HG02981 (cell line): ENCODE measurements around the gene PDE4A.

Source experiments
- ATAC-seq: cut with Tn5 transposase; IDR thresholded peaks from one replicate; pipeline ENCODE4 v1.9.1; 2021; ENCODE audit warnings: mild to moderate bottlenecking, moderate library complexity; ENCODE audit not compliant: unreplicated experiment

PDE4A gene

GRCh38 chr19:10505583-10506229, 85.4 kb downstream of the PDE4A start:
- ATAC-seq = no peak

- no peak for ATAC-seq
Measured at GRCh38 chr19:10508036-10508435, 87.7 kb downstream of the PDE4A start.

GRCh38 chr19:10508707-10509106, 88.4 kb downstream of the PDE4A start:
- ATAC-seq = no peak

DNA sequence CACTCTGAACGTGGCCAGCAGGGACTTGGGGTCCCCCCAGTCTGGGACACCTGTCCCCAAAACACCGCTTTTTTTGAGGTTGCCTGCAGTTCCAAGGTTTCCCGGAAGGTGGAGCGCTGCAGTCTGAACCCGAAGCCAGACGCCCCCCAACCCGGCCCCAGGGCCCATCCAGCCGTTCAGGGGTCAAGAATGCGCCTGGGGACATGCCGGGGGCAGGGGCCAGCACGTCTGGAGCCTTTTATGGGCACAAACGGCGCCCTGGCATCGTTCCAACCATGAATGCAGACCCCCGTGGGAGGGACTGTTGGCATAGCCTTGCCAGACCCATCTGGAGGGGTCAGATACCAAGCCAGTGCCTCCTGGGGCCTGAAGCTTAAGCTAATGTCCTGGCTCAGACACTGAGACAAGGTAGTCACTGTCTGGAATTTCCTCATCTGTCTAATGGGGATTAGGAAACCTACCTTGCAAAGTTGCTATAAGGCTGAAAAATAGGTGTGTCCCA, 90.0 kb downstream of the PDE4A start:
- no peak for ATAC-seq

DNA sequence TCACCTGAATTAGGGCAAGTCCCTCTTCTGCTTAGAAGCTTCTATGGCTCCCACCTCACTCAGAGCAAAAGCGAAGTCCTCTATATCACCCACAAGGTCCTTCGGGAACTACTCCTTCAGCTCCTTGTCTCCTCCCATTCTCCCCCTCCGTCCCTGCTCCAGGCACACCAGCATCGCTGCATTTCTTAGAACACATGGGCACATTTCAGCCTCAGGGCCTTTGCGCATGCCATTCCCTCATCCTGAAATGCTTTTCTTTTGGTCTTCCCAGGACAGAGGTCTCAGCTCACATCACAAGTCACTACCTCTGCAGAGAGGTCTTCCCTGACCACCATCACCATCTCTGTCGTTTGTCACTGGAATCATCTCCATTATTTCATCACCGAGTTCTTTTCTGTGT, 92.9 kb downstream of the PDE4A start:
- no peak for ATAC-seq

- ATAC-seq = no peak
Measured at GRCh38 chr19:10514211-10515145, 94.1 kb downstream of the PDE4A start.

DNA sequence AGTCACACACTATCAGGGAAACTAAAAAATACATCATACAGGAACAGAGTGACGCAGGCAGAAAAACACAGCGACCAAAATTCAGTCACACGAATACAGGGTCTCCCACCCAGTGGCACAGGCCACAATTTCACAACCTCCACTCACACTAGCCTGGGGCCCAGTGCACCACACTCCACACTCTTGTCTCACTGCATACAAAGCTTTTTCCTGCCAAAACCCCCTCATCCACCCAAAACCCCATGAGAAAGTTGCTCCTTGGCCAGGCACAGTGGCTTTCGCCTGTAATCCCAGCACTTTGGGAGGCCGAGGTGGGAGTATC, 95.7 kb downstream of the PDE4A start:
- ATAC-seq = no peak

DNA sequence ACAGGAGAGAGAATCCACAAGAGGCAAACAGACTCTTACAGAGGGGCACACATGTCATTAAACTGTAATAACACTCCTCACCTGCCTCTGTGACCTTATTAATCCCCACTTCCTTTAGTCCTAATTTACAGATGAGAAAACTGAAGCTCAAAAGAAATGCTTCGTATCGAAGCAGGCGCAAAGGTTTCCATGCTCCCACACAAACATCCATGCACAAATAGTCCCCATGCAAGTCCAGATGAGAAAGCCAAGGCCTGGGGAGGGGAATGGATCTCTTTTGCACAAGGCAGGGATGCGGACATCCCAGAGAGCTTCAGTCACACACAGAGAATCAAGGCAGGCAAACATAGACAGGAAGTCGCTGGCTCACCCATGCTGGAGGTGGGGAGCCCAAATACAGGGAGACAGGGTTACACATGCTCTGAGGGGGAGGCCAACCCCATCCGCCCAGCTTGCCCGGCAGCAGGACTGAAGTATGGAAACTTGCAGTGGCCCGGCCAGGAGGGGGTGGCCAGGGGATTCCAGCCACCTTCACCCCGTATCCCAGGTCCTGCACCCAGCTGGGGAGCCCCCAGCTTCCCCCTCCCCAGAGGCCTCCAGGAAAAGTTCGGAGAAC, 96.4 kb downstream of the PDE4A start:
- ATAC-seq = no peak

DNA sequence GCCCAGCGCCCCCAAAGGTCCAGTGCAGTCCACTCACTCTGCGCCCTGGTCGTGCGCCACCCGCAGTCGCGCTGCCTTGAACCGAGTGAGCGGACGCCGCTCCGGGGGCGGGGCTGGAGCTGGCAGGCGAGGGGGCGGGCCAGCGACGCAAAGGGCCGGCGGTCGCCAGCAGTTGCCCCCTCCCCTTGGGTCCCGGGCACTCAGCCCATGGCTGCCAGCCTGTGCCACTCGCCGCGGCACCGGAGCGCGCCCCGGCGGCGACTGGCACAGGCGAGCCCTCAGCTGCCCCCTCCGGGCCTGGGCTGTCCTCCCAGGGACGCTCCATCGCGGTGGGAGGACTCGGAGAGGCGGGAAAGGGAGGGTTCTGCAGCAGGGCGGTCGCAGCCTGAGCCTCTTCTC, 97.0 kb downstream of the PDE4A start, which contains the start of gene S1PR5:
Gene S1PR5, minus strand, starts transcription at position 87 of the 399 bp plus-strand sequence. CDS start 2,436 bp downstream, outside the sequence.
- no peak for ATAC-seq

DNA sequence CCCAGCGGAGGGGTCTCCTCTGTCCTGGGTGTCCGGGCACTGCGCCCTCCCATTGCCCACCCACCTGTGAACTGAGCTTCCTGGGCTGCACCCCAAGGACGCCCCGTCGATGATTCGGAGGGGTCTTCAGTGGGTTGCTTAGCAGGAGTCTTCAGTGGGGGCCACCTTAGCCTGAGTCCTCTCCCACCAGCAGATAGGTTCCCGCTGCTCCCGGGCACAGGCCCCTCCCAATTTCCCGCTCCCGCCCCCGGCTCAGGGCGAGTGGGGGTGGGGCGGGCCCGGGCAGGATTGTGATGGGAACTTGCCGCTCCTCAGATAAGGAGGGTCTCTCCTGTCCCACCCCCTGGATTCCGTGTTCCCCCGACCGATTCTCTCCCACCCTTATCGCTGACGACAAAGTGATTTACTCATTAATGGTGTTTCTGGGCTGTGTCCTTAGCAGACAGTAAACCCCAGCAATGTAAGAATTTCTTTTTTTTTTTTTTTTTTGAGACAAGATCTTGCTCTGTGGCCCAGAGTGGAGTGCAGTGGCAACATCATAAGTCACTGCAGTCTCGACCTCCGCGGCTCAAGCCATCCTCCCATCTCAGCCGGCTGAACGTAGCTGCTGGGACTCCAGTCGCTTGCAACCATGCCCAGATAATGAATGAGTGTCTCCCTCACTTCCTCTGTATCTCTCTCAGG, 97.6 kb downstream of the PDE4A start:
- no peak for ATAC-seq

- ATAC-seq = no peak
Measured at GRCh38 chr19:10518444-10519361, 98.4 kb downstream of the PDE4A start.
